Smooth muscle cell (in vitro differentiated cells): ENCODE data around the gene FRMD8. TPM values are rescaled to one million over a fixed set of nuclear protein-coding genes. Genes with fewer than 3 reads are reported as not detected.

Source experiments
- DNase-seq: peaks from one replicate; lab custom pipeline; 2025; ENCODE audit not compliant: unreplicated experiment; lab: John Stamatoyannopoulos, UW
- H2AFZ ChIP-seq: fragments of 200-600 bp; sonication (generic); 2 replicates; pipeline ENCODE4 v1.6.0; 2016; ENCODE audit warnings: antibody characterized with exemption, low read depth, mild to moderate bottlenecking
- H3F3A ChIP-seq: fragments of 200-600 bp; sonication (generic); 2 replicates; pipeline ENCODE4 v1.6.0; 2017; ENCODE audit warnings: antibody characterized with exemption, low read depth
- H3K27ac ChIP-seq: fragments of 200-600 bp; sonication (generic); 2 replicates; pipeline ENCODE4 v1.5.1; 2016; ENCODE audit warnings: low read depth, mild to moderate bottlenecking
- H3K27me3 ChIP-seq: fragments of 200-600 bp; sonication (generic); 2 replicates; pipeline ENCODE4 v1.6.1; 2016; ENCODE audit warnings: low read depth, mild to moderate bottlenecking
- H3K36me3 ChIP-seq: fragments of 200-600 bp; sonication (generic); 2 replicates; pipeline ENCODE4 v1.5.1; 2016; ENCODE audit warnings: low read depth
- H3K4me1 ChIP-seq: fragments of 200-600 bp; sonication (generic); 2 replicates; pipeline ENCODE4 v1.5.1; 2016; ENCODE audit warnings: low read depth
- H3K4me2 ChIP-seq: fragments of 200-600 bp; sonication (generic); 2 replicates; pipeline ENCODE4 v1.6.0; 2016; ENCODE audit warnings: mild to moderate bottlenecking
- H3K4me3 ChIP-seq: fragments of 200-600 bp; sonication (generic); 2 replicates; pipeline ENCODE4 v1.5.1; 2016; ENCODE audit warnings: mild to moderate bottlenecking
- H3K79me2 ChIP-seq: fragments of 200-600 bp; sonication (generic); 2 replicates; pipeline ENCODE4 v1.6.0; 2016; ENCODE audit warnings: low read depth, mild to moderate bottlenecking
- H3K9ac ChIP-seq: fragments of 200-600 bp; sonication (generic); 2 replicates; pipeline ENCODE4 v1.6.0; 2016; ENCODE audit warnings: low read depth
- H3K9me3 ChIP-seq: fragments of 200-600 bp; sonication (generic); replicated peaks from 2 replicates; pipeline ENCODE4 v1.5.1; 2016; ENCODE audit warnings: low read depth
- H4K20me1 ChIP-seq: fragments of 200-600 bp; sonication (generic); 2 replicates; pipeline ENCODE4 v1.6.0; 2016; ENCODE audit warnings: low read depth
- WGBS: methylation state at CpG from one replicate; pipeline ENCODE4 v1.1.7; 2016; ENCODE audit warnings: low lambda C conversion rate; 5-methylcytosine and 5-hydroxymethylcytosine counted together
- polyA plus RNA-seq: library from polyadenylated mRNA; unstranded; fragments of >200 nt; fragmentation: Nextera tagmentation; extraction: Ambion mirVana; gene quantifications from 2 replicates; pipeline ENCODE4 v1.2.1, GENCODE V29; 2016
- total RNA-seq: library from RNA; depleted of rRNA; stranded (reverse); fragments of >200 nt; gene quantifications from 2 replicates; pipeline ENCODE4 v1.2.3, GENCODE V29; 2014
- TF ChIP-seq, protein P1 (sequence below): fragments of 200-600 bp; sonication (generic); IDR thresholded peaks from 2 replicates; pipeline ENCODE4 v1.5.1; 2017; ENCODE audit warnings: borderline replicate concordance, mild to moderate bottlenecking, antibody characterized with exemption; ENCODE audit not compliant: insufficient read depth, poor library complexity, severe bottlenecking

FRMD8 gene
- total and polyA plus RNA-seq, 2 experiments from 2014 or later = 16.7 to 37.8 TPM

DNA sequence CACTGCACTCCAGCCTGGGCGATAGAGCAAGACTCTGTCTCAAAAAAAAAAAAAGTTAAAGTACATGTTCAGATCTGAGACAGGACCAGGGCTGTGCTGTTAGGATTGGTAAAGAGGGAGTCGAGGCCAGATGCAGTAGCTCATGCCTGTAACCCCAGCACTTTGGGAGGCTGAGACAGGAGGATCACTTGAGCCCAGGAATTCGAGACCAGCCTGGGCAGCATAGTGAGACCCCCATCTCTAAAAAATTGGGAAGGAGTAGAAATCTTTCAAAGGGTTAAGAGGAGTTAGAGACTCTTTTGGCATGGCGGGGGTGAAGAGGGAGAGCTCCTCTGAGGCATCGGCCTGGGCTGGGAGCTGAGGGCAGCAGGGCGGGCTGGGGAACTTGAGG lies 15.8 kb upstream of the FRMD8 start:
- Histone ChIP-seq H3K4me2 (peak overlapping the region; percentile 37), H3K4me1 (no peaks in the 10 kb centered on the region), H3K9ac (peak overlapping the region; percentile 79), H3F3A (peaks cover 9% of the 10 kb centered on the region), H3K27ac (peak overlapping the region; percentile 95), H3K79me2 (peaks cover 5% of the 10 kb centered on the region), H3K4me3 (no peak overlapping the region), H3K9me3 (no peaks in the 10 kb centered on the region), H4K20me1 (no peaks in the 10 kb centered on the region), H3K27me3 (no peaks in the 10 kb centered on the region), H3K36me3 (no peaks in the 10 kb centered on the region), H2AFZ (no peak overlapping the region)
- DNase-seq = no peak
- 80% methylated on average over 6 of the region's 6 CpGs for WGBS
- TF ChIP-seq, protein P1, sequence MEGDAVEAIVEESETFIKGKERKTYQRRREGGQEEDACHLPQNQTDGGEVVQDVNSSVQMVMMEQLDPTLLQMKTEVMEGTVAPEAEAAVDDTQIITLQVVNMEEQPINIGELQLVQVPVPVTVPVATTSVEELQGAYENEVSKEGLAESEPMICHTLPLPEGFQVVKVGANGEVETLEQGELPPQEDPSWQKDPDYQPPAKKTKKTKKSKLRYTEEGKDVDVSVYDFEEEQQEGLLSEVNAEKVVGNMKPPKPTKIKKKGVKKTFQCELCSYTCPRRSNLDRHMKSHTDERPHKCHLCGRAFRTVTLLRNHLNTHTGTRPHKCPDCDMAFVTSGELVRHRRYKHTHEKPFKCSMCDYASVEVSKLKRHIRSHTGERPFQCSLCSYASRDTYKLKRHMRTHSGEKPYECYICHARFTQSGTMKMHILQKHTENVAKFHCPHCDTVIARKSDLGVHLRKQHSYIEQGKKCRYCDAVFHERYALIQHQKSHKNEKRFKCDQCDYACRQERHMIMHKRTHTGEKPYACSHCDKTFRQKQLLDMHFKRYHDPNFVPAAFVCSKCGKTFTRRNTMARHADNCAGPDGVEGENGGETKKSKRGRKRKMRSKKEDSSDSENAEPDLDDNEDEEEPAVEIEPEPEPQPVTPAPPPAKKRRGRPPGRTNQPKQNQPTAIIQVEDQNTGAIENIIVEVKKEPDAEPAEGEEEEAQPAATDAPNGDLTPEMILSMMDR = no peak

- Histone ChIP-seq H4K20me1 (no peaks in the 10 kb centered on the region), H3K27me3 (no peaks in the 10 kb centered on the region), H3K4me2 (no peak overlapping the region), H3K79me2 (no peaks in the 10 kb centered on the region), H2AFZ (no peak overlapping the region), H3F3A (peaks cover 9% of the 10 kb centered on the region), H3K36me3 (no peaks in the 10 kb centered on the region), H3K4me3 (no peak overlapping the region), H3K9ac (no peak overlapping the region), H3K4me1 (no peaks in the 10 kb centered on the region), H3K9me3 (no peaks in the 10 kb centered on the region), H3K27ac (no peak overlapping the region)
- no peak for DNase-seq
- 88% methylated on average over 14 of the region's 14 CpGs for WGBS
- TF ChIP-seq, protein P1 = no peak
Measured at GRCh38 chr11:65373839-65374580, 12.4 kb upstream of the FRMD8 start.

GRCh38 chr11:65375012-65375411 lies 11.4 kb upstream of the FRMD8 start:
- Histone ChIP-seq H2AFZ (no peak overlapping the region), H3K36me3 (no peaks in the 10 kb centered on the region), H3K4me1 (no peaks in the 10 kb centered on the region), H4K20me1 (no peaks in the 10 kb centered on the region), H3K9me3 (no peaks in the 10 kb centered on the region), H3K9ac (no peak overlapping the region), H3K4me3 (no peak overlapping the region), H3K4me2 (no peak overlapping the region), H3F3A (peaks cover 9% of the 10 kb centered on the region), H3K27ac (no peak overlapping the region), H3K27me3 (no peaks in the 10 kb centered on the region), H3K79me2 (no peaks in the 10 kb centered on the region)
- 91% methylated on average over 8 of the region's 8 CpGs for WGBS
- no peak for DNase-seq
- TF ChIP-seq, protein P1 = no peak
